HEK293 (cell line): ENCODE data around the gene COL1A1.
A peak's percentile ranks its signal among the peaks of the same experiment; 100 is the strongest.

Source experiments
- KLF7 ChIP-seq: fragments of 450-650 bp; formaldehyde crosslinking; IDR thresholded peaks from 2 replicates; pipeline ENCODE4 v1.5.1; 2016; ENCODE audit warnings: missing biosample characterization, missing genetic modification characterization, borderline replicate concordance
- MYNN ChIP-seq: fragments of 450-650 bp; formaldehyde crosslinking; IDR thresholded peaks from 2 replicates; pipeline ENCODE4 v1.5.1; 2016; ENCODE audit warnings: missing biosample characterization, missing genetic modification characterization, borderline replicate concordance
- SCRT2 ChIP-seq: fragments of 450-650 bp; formaldehyde crosslinking; IDR thresholded peaks from 2 replicates; pipeline ENCODE4 v1.5.1; 2016; ENCODE audit warnings: missing biosample characterization, missing genetic modification characterization
- SP3 ChIP-seq: fragments of 450-650 bp; formaldehyde crosslinking; IDR thresholded peaks from 2 replicates; pipeline ENCODE4 v1.5.1; 2016; ENCODE audit warnings: missing biosample characterization, missing genetic modification characterization
- ZBTB17 ChIP-seq: fragments of 450-650 bp; formaldehyde crosslinking; IDR thresholded peaks from 2 replicates; pipeline ENCODE4 v1.5.1; 2016; ENCODE audit warnings: missing biosample characterization, missing genetic modification characterization
- ZBTB8A ChIP-seq: fragments of 450-650 bp; formaldehyde crosslinking; IDR thresholded peaks from 2 replicates; pipeline ENCODE4 v1.5.1; 2016; ENCODE audit warnings: missing biosample characterization, missing genetic modification characterization
- ZFP3 ChIP-seq: fragments of 450-650 bp; formaldehyde crosslinking; IDR thresholded peaks from 2 replicates; pipeline ENCODE4 v1.5.1; 2016; ENCODE audit warnings: low read depth, missing biosample characterization, missing genetic modification characterization
- ZNF23 ChIP-seq: fragments of 450-650 bp; formaldehyde crosslinking; IDR thresholded peaks from 2 replicates; pipeline ENCODE4 v1.5.1; 2016; ENCODE audit warnings: missing biosample characterization, missing genetic modification characterization, borderline replicate concordance
- ZNF341 ChIP-seq: fragments of 450-650 bp; formaldehyde crosslinking; IDR thresholded peaks from 2 replicates; pipeline ENCODE4; 2016; ENCODE audit warnings: low read depth, missing biosample characterization, missing genetic modification characterization
- ZNF37A ChIP-seq: fragments of 450-650 bp; IDR thresholded peaks from 2 replicates; pipeline ENCODE4 v1.5.1; 2018; ENCODE audit warnings: missing biosample characterization, missing genetic modification characterization
- ZNF549 ChIP-seq: fragments of 450-650 bp; IDR thresholded peaks from 2 replicates; pipeline ENCODE4 v1.5.1; 2018; ENCODE audit warnings: missing biosample characterization, missing genetic modification characterization, mild to moderate bottlenecking, inconsistent platforms, moderate library complexity
- ZNF560 ChIP-seq: fragments of 450-650 bp; formaldehyde crosslinking; IDR thresholded peaks from 2 replicates; pipeline ENCODE4 v1.5.1; 2017; ENCODE audit warnings: missing biosample characterization, missing genetic modification characterization, borderline replicate concordance
- ZNF596 ChIP-seq: fragments of 450-650 bp; IDR thresholded peaks from 2 replicates; pipeline ENCODE4 v1.5.0; 2018; ENCODE audit warnings: missing biosample characterization, mild to moderate bottlenecking, missing genetic modification characterization, moderate library complexity
- ZNF76 ChIP-seq: fragments of 450-650 bp; formaldehyde crosslinking; IDR thresholded peaks from 2 replicates; pipeline ENCODE4; 2016; ENCODE audit warnings: low read depth, missing biosample characterization, missing genetic modification characterization, borderline replicate concordance
- TF ChIP-seq, protein P1 (sequence below): fragments of 450-650 bp; formaldehyde crosslinking; IDR thresholded peaks from 2 replicates; pipeline ENCODE4 v1.5.1; 2016; ENCODE audit warnings: missing biosample characterization, missing genetic modification characterization
- TF ChIP-seq, protein P2 (sequence below): fragments of 450-650 bp; formaldehyde crosslinking; optimal IDR thresholded peaks from 2 replicates; pipeline ENCODE3; 2016; ENCODE audit warnings: missing biosample characterization, mild to moderate bottlenecking, missing genetic modification characterization
- TF ChIP-seq, protein P3 (sequence below): fragments of 450-650 bp; formaldehyde crosslinking; IDR thresholded peaks from 2 replicates; pipeline ENCODE4 v1.5.1; 2016; ENCODE audit warnings: missing biosample characterization, missing genetic modification characterization
- TF ChIP-seq, protein P4 (sequence below): fragments of 450-650 bp; formaldehyde crosslinking; IDR thresholded peaks from 2 replicates; pipeline ENCODE4 v1.5.1; 2016; ENCODE audit warnings: missing biosample characterization, missing genetic modification characterization
- TF ChIP-seq, protein P5 (sequence below): fragments of 450-650 bp; formaldehyde crosslinking; IDR thresholded peaks from 2 replicates; pipeline ENCODE4 v1.5.1; 2016; ENCODE audit warnings: missing biosample characterization, missing genetic modification characterization
- TF ChIP-seq, protein P6 (sequence below): fragments of 450-650 bp; formaldehyde crosslinking; IDR thresholded peaks from 2 replicates; pipeline ENCODE4 v1.5.1; 2016; ENCODE audit warnings: missing biosample characterization, missing genetic modification characterization, borderline replicate concordance
- TF ChIP-seq, protein P7 (sequence below): fragments of 450-650 bp; formaldehyde crosslinking; IDR thresholded peaks from 2 replicates; pipeline ENCODE4 v1.5.1; 2017; ENCODE audit warnings: missing biosample characterization, missing genetic modification characterization
- TF ChIP-seq, protein P8 (sequence below): fragments of 450-650 bp; formaldehyde crosslinking; conservative IDR thresholded peaks from 2 replicates; pipeline ENCODE4 v1.5.1; 2016; ENCODE audit warnings: low read depth, missing biosample characterization, missing genetic modification characterization

The COL1A1 gene

DNA sequence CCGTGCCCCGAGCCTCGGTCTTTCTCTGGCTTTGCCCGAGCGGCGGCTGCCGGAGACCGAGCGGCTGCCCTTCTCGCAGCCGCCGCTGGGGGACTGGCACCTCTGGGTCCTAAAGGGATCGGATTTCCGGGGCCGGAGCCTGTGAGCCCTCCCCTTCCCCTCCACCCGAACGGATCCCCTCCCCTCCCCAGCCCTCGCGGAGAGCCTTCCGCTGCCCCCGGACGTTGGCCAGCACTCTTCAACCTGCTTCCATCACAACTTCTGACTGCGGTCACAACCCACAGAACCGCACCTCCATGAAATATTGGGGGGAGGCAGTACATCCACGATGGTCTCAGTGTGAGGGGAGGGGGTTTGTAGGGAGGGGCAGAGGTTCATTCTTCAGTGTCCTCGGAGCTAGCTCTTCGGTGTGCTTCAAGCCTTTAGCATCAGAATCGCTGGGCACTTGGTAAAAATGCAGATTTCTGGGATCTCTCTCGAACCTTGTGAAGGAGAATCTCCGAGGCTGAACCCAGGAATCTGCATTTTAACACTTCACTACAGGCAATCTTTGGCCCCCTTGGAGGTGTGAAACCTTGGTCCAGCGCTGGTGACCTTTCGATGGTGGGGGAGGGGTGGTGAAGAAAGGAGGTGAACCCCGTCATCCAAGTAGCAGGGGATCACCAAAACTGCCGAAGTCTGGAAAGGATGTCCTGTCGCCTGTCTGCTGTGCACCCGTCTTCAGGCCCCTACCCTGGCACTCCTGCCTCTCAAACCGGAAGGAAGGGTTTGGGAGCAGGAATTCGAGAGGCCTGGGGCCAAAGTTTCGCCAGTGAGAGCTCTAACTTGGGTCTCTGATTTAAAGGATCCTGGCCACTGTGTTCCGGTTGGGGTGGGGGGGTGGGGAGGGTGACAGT is 50.1 kb downstream of the COL1A1 start (continued):
- TF ChIP-seq, protein P1, sequence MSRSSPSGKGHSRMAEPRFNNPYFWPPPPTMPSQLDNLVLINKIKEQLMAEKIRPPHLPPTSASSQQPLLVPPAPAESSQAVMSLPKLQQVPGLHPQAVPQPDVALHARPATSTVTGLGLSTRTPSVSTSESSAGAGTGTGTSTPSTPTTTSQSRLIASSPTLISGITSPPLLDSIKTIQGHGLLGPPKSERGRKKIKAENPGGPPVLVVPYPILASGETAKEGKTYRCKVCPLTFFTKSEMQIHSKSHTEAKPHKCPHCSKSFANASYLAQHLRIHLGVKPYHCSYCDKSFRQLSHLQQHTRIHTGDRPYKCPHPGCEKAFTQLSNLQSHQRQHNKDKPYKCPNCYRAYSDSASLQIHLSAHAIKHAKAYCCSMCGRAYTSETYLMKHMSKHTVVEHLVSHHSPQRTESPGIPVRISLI (tag by site-specific recombination) = no peak
- TF ChIP-seq SP3 (peak; percentile 68), ZFP3 (tag by site-specific recombination) (no peak), ZNF23 (tag by site-specific recombination) (no peak), ZNF37A (tag by site-specific recombination) (no peak), MYNN (tag by site-specific recombination) (no peak), ZNF549 (tag by site-specific recombination) (no peak), ZNF341 (peak; percentile 47; the same call in 1 of the 2 replicates), ZNF560 (tag by site-specific recombination) (no peak), ZBTB8A (0 out of 2 replicates have a peak, but pooled peaks have one; percentile 10), KLF7 (tag by site-specific recombination) (no peak), ZBTB17 (tag by site-specific recombination) (peak; percentile 58), ZNF76 (peak; percentile 59; the same call in 1 of the 2 replicates), SCRT2 (tag by site-specific recombination) (no peak), ZNF596 (tag by site-specific recombination) (0 out of 2 replicates have a peak, but pooled peaks have one; percentile 9)
- TF ChIP-seq, protein P2, sequence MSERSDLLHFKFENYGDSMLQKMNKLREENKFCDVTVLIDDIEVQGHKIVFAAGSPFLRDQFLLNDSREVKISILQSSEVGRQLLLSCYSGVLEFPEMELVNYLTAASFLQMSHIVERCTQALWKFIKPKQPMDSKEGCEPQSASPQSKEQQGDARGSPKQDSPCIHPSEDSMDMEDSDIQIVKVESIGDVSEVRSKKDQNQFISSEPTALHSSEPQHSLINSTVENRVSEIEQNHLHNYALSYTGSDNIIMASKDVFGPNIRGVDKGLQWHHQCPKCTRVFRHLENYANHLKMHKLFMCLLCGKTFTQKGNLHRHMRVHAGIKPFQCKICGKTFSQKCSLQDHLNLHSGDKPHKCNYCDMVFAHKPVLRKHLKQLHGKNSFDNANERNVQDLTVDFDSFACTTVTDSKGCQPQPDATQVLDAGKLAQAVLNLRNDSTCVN (tag by site-specific recombination) = no peak
- TF ChIP-seq, protein P3, sequence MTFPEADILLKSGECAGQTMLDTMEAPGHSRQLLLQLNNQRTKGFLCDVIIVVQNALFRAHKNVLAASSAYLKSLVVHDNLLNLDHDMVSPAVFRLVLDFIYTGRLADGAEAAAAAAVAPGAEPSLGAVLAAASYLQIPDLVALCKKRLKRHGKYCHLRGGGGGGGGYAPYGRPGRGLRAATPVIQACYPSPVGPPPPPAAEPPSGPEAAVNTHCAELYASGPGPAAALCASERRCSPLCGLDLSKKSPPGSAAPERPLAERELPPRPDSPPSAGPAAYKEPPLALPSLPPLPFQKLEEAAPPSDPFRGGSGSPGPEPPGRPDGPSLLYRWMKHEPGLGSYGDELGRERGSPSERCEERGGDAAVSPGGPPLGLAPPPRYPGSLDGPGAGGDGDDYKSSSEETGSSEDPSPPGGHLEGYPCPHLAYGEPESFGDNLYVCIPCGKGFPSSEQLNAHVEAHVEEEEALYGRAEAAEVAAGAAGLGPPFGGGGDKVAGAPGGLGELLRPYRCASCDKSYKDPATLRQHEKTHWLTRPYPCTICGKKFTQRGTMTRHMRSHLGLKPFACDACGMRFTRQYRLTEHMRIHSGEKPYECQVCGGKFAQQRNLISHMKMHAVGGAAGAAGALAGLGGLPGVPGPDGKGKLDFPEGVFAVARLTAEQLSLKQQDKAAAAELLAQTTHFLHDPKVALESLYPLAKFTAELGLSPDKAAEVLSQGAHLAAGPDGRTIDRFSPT = peak; percentile 42
- TF ChIP-seq, protein P4, sequence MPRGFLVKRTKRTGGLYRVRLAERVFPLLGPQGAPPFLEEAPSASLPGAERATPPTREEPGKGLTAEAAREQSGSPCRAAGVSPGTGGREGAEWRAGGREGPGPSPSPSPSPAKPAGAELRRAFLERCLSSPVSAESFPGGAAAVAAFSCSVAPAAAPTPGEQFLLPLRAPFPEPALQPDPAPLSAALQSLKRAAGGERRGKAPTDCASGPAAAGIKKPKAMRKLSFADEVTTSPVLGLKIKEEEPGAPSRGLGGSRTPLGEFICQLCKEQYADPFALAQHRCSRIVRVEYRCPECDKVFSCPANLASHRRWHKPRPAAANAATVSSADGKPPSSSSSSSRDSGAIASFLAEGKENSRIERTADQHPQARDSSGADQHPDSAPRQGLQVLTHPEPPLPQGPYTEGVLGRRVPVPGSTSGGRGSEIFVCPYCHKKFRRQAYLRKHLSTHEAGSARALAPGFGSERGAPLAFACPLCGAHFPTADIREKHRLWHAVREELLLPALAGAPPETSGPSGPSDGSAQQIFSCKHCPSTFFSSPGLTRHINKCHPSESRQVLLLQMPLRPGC (tag by site-specific recombination) = peak; percentile 10; the same call in 1 of the 2 replicates
- TF ChIP-seq, protein P5, sequence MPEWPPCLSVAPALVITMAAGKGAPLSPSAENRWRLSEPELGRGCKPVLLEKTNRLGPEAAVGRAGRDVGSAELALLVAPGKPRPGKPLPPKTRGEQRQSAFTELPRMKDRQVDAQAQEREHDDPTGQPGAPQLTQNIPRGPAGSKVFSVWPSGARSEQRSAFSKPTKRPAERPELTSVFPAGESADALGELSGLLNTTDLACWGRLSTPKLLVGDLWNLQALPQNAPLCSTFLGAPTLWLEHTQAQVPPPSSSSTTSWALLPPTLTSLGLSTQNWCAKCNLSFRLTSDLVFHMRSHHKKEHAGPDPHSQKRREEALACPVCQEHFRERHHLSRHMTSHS (tag by site-specific recombination) = no peak
- TF ChIP-seq, protein P6, sequence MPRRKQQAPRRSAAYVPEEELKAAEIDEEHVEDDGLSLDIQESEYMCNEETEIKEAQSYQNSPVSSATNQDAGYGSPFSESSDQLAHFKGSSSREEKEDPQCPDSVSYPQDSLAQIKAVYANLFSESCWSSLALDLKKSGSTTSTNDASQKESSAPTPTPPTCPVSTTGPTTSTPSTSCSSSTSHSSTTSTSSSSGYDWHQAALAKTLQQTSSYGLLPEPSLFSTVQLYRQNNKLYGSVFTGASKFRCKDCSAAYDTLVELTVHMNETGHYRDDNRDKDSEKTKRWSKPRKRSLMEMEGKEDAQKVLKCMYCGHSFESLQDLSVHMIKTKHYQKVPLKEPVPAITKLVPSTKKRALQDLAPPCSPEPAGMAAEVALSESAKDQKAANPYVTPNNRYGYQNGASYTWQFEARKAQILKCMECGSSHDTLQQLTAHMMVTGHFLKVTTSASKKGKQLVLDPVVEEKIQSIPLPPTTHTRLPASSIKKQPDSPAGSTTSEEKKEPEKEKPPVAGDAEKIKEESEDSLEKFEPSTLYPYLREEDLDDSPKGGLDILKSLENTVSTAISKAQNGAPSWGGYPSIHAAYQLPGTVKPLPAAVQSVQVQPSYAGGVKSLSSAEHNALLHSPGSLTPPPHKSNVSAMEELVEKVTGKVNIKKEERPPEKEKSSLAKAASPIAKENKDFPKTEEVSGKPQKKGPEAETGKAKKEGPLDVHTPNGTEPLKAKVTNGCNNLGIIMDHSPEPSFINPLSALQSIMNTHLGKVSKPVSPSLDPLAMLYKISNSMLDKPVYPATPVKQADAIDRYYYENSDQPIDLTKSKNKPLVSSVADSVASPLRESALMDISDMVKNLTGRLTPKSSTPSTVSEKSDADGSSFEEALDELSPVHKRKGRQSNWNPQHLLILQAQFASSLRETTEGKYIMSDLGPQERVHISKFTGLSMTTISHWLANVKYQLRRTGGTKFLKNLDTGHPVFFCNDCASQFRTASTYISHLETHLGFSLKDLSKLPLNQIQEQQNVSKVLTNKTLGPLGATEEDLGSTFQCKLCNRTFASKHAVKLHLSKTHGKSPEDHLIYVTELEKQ (tag by site-specific recombination) = no peak
- TF ChIP-seq, protein P7, sequence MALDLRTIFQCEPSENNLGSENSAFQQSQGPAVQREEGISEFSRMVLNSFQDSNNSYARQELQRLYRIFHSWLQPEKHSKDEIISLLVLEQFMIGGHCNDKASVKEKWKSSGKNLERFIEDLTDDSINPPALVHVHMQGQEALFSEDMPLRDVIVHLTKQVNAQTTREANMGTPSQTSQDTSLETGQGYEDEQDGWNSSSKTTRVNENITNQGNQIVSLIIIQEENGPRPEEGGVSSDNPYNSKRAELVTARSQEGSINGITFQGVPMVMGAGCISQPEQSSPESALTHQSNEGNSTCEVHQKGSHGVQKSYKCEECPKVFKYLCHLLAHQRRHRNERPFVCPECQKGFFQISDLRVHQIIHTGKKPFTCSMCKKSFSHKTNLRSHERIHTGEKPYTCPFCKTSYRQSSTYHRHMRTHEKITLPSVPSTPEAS = no peak
- TF ChIP-seq, protein P8, sequence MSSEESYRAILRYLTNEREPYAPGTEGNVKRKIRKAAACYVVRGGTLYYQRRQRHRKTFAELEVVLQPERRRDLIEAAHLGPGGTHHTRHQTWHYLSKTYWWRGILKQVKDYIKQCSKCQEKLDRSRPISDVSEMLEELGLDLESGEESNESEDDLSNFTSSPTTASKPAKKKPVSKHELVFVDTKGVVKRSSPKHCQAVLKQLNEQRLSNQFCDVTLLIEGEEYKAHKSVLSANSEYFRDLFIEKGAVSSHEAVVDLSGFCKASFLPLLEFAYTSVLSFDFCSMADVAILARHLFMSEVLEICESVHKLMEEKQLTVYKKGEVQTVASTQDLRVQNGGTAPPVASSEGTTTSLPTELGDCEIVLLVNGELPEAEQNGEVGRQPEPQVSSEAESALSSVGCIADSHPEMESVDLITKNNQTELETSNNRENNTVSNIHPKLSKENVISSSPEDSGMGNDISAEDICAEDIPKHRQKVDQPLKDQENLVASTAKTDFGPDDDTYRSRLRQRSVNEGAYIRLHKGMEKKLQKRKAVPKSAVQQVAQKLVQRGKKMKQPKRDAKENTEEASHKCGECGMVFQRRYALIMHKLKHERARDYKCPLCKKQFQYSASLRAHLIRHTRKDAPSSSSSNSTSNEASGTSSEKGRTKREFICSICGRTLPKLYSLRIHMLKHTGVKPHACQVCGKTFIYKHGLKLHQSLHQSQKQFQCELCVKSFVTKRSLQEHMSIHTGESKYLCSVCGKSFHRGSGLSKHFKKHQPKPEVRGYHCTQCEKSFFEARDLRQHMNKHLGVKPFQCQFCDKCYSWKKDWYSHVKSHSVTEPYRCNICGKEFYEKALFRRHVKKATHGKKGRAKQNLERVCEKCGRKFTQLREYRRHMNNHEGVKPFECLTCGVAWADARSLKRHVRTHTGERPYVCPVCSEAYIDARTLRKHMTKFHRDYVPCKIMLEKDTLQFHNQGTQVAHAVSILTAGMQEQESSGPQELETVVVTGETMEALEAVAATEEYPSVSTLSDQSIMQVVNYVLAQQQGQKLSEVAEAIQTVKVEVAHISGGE (tag by site-specific recombination) = peak; percentile 97
